C4-2B (cell line): ENCODE measurements around the gene PTGES3L.

ENCODE experiments used
- ZFX ChIP-seq: fragments of 450-650 bp; IDR thresholded peaks from 2 replicates; pipeline ENCODE4 v1.6.1; 2017
- TF ChIP-seq, protein P1 (sequence below): fragments of 450-650 bp; conservative IDR thresholded peaks from 2 replicates; pipeline ENCODE4 v1.5.1; 2017; ENCODE audit warnings: mild to moderate bottlenecking

DNA sequence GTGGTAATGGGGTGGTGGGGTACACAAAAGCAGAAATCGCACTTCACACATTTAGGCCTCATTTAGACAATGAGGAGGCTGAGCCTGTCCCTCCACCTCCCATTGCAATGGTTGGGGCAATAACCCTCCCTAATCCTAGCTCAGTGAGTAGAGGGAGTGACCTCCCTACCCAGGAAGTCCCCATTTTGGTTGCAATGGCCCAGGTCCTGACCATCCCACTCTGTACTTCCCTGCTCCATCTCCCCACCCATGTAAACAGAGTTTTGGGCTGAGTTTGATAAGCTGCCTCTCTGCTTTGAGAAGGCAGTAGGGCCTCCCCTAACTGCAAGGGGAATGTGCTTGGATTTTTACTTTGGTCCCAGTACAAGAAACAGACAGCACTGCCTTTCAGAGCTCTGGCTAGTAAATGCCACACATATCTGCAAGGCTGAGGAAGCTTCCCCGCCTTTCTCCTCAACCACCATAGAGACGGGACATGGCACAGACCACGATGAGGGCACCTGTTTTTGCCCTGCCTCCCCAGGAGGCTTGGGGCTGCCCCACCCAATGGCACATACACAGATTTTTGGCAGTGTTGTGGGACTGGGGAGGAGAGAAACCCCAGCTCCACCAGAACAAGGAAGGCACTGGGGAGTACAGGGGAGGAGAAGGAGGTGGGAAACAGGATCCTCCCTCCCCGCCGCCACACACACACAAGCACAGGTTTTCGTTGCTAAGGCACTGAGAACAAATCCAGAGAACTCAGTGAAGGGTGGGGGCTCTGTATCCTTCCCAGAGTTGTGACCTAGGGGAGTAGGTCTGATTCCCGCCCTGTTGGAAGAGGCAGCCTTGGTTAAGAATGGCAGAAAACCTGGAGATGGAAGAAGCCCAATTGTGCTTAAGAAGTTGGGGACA is 35.0 kb upstream of the PTGES3L start:
- TF ChIP-seq, protein P1, sequence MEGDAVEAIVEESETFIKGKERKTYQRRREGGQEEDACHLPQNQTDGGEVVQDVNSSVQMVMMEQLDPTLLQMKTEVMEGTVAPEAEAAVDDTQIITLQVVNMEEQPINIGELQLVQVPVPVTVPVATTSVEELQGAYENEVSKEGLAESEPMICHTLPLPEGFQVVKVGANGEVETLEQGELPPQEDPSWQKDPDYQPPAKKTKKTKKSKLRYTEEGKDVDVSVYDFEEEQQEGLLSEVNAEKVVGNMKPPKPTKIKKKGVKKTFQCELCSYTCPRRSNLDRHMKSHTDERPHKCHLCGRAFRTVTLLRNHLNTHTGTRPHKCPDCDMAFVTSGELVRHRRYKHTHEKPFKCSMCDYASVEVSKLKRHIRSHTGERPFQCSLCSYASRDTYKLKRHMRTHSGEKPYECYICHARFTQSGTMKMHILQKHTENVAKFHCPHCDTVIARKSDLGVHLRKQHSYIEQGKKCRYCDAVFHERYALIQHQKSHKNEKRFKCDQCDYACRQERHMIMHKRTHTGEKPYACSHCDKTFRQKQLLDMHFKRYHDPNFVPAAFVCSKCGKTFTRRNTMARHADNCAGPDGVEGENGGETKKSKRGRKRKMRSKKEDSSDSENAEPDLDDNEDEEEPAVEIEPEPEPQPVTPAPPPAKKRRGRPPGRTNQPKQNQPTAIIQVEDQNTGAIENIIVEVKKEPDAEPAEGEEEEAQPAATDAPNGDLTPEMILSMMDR, result no peak
- no peak for TF ChIP-seq ZFX
